Endothelial cell of umbilical vein (primary cell): Measurements from ENCODE around the gene C20orf173.

ENCODE experiments used
- EZH2 ChIP-seq: IDR thresholded peaks from 2 replicates; pipeline ENCODE4 v1.6.1; 2012; ENCODE audit warnings: borderline replicate concordance, low read depth, mild to moderate bottlenecking, moderate library complexity, low read length, inconsistent platforms; ENCODE audit not compliant: severe bottlenecking
- JUN ChIP-seq: IDR thresholded peaks from 2 replicates; pipeline ENCODE4 v1.6.1; 2011; ENCODE audit warnings: borderline replicate concordance, low read depth; ENCODE audit not compliant: insufficient read length, insufficient read depth
- POLR2A ChIP-seq: IDR thresholded peaks from 2 replicates; pipeline ENCODE4 v1.6.1; 2012; ENCODE audit warnings: low read depth, mild to moderate bottlenecking, control low read depth, low read length
- POLR2AphosphoS5 ChIP-seq: IDR thresholded peaks from 2 replicates; pipeline ENCODE4 v1.6.1; 2012; ENCODE audit warnings: low read depth, mild to moderate bottlenecking, control low read depth, low read length, moderate library complexity; ENCODE audit not compliant: insufficient read depth
- TF ChIP-seq, protein P1 (sequence below), 2 donors: IDR thresholded peaks; 1 replicate in 1 of 2; 2 replicates in 1 of 2; pipeline ENCODE4 v1.5.1; 2011; ENCODE audit warnings: low read length in 2 of 2, mild to moderate bottlenecking in 2 of 2, moderate library complexity in 2 of 2, control low read depth in 1 of 2, inconsistent platforms in 1 of 2, low read depth in 1 of 2; ENCODE audit not compliant: insufficient read depth in 1 of 2; ENCODE audit errors: extremely low read depth in 1 of 2

DNA sequence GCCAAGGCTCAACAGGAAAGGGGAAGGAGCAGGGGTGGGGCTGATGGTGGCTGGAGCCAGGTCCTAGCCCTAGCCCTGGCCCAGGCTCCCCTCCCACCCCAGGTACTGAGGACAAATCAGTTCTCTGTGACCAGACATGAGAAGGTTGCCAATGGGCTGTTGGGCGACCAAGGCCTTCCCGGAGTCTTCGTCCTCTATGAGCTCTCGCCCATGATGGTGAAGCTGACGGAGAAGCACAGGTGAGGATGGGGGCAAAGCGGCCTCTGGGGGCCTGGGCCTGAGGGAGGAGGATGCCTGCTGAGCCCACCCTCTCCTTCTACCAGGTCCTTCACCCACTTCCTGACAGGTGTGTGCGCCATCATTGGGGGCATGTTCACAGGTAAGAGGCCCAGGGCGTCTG lies 27.4 kb upstream of the C20orf173 start:
- TF ChIP-seq EZH2 (no peak), JUN (no peak), POLR2A (no peak), POLR2AphosphoS5 (no peak)
- TF ChIP-seq, protein P1, sequence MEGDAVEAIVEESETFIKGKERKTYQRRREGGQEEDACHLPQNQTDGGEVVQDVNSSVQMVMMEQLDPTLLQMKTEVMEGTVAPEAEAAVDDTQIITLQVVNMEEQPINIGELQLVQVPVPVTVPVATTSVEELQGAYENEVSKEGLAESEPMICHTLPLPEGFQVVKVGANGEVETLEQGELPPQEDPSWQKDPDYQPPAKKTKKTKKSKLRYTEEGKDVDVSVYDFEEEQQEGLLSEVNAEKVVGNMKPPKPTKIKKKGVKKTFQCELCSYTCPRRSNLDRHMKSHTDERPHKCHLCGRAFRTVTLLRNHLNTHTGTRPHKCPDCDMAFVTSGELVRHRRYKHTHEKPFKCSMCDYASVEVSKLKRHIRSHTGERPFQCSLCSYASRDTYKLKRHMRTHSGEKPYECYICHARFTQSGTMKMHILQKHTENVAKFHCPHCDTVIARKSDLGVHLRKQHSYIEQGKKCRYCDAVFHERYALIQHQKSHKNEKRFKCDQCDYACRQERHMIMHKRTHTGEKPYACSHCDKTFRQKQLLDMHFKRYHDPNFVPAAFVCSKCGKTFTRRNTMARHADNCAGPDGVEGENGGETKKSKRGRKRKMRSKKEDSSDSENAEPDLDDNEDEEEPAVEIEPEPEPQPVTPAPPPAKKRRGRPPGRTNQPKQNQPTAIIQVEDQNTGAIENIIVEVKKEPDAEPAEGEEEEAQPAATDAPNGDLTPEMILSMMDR (IDR thresholded peaks at IDR 0.05; ENCODE audit: extremely low read depth in 1 of 2, insufficient read depth in 1 of 2, low read depth in 1 of 2, low read length in 2 of 2), result no peak
